ENCODE measurements around the gene SUN1. TPM values are rescaled to one million over a fixed set of nuclear protein-coding genes. Genes with fewer than 3 reads are reported as not detected.

SUN1 gene
- total and polyA plus RNA-seq, 7 donors = 52.5 to 159 (median 132) TPM

GRCh38 chr7:888081-889024, 56.1 kb downstream of the SUN1 start:
- intact Hi-C loops (cut with DNase I) = no loop called here
- no peak overlapping the region for H3K27ac ChIP-seq
- peaks cover 32% of the 10 kb centered on the region for H3K4me1 ChIP-seq
- TF ChIP-seq CTCF (IDR thresholded peaks at IDR 0.05) = no peak
- no peaks in the 10 kb centered on the region for H3K9me3 ChIP-seq
- H3K4me3 ChIP-seq = no peak overlapping the region
- ATAC-seq = no peak
- peak; percentile 28 to 49 for DNase-seq
- WGBS, 3 donors = 91 to 94% (median 93%) methylated on average over 42 to 43 of the region's 43 CpGs
- peaks cover 0 to 57% of the 10 kb centered on the region in 2 donors for H3K36me3 ChIP-seq (ENCODE audit: insufficient read depth in 1 of 2, low read depth in 1 of 2)
- H3K27me3 ChIP-seq (ENCODE audit: insufficient read depth in 3 of 3, low read length in 2 of 3) = no peaks in the 10 kb centered on the region

GRCh38 chr7:889025-889390, 56.7 kb downstream of the SUN1 start:
- H3K4me3 ChIP-seq = no peak overlapping the region
- ATAC-seq = no peak
- H3K4me1 ChIP-seq = peaks cover 25% of the 10 kb centered on the region
- WGBS, 3 donors = 89 to 94% (median 91%) methylated on average over 15 of the region's 15 CpGs
- intact Hi-C loops (cut with DNase I) = no loop called here
- H3K27me3 ChIP-seq (ENCODE audit: insufficient read depth in 3 of 3, low read length in 2 of 3) = no peaks in the 10 kb centered on the region
- no peaks in the 10 kb centered on the region for H3K9me3 ChIP-seq
- peaks cover 0 to 63% of the 10 kb centered on the region in 2 donors for H3K36me3 ChIP-seq (ENCODE audit: insufficient read depth in 1 of 2, low read depth in 1 of 2)
- DNase-seq = peak in 1 of 2 donors; percentile 49
- no peak overlapping the region for H3K27ac ChIP-seq
- no peak for TF ChIP-seq CTCF (IDR thresholded peaks at IDR 0.05)

- Histone ChIP-seq H3K27ac (no peak overlapping the region), H3K4me1 (peaks cover 21% of the 10 kb centered on the region), H3K36me3 (ENCODE audit: insufficient read depth in 1 of 2, low read depth in 1 of 2) (peaks cover 0 to 67% of the 10 kb centered on the region in 2 donors), H3K4me3 (no peak overlapping the region), H3K27me3 (ENCODE audit: insufficient read depth in 3 of 3, low read length in 2 of 3) (no peaks in the 10 kb centered on the region), H3K9me3 (no peaks in the 10 kb centered on the region)
- DNase-seq (peak; percentile 13 to 45), ATAC-seq (no peak)
- intact Hi-C loops (cut with DNase I) = no loop called here
- 94 to 98% (median 95%) methylated on average over 11 to 18 of the region's 18 CpGs for WGBS, 3 donors
- no peak for TF ChIP-seq CTCF (IDR thresholded peaks at IDR 0.05)
Observed at GRCh38 chr7:889391-889790, 57.1 kb downstream of the SUN1 start.

- Histone ChIP-seq H3K27me3 (ENCODE audit: insufficient read depth in 3 of 3, low read length in 2 of 3) (no peaks in the 10 kb centered on the region), H3K4me1 (peaks cover 14% of the 10 kb centered on the region), H3K36me3 (ENCODE audit: insufficient read depth in 1 of 2, low read depth in 1 of 2) (peaks cover 0 to 81% of the 10 kb centered on the region in 2 donors), H3K27ac (no peak overlapping the region), H3K9me3 (no peaks in the 10 kb centered on the region), H3K4me3 (no peak overlapping the region)
- ATAC-seq (no peak), DNase-seq (peak; percentile 8 to 36)
- intact Hi-C loops (cut with DNase I) = no loop called here
- no peak for TF ChIP-seq CTCF (IDR thresholded peaks at IDR 0.05)
- 89 to 93% (median 90%) methylated on average over 15 of the region's 15 CpGs for WGBS, 3 donors
Observed at GRCh38 chr7:890868-891267, 58.6 kb downstream of the SUN1 start.

Data from psoas muscle (tissue), 8 donors.